Epithelial cell of esophagus (primary cell): ENCODE results near the gene METRNL.
"Not testable (repeated sequence)": the region's sequence is repeated elsewhere in the genome, so short reads cannot be mapped to it uniquely, and the experiment has no call there.

Experiments used
- DNase-seq: peaks from one replicate; pipeline ENCODE4 v3.0.0; 2010; ENCODE audit warnings: low read depth
- H3K4me3 ChIP-seq: 2 replicates; pipeline ENCODE4 v1.5.1; 2011; ENCODE audit warnings: mild to moderate bottlenecking, low read length, control low read depth
- CTCF ChIP-seq: IDR thresholded peaks from 2 replicates; pipeline ENCODE4 v1.5.1; 2011; ENCODE audit warnings: low read depth, mild to moderate bottlenecking, low read length, control low read depth, inconsistent platforms; ENCODE audit not compliant: insufficient read depth; ENCODE audit errors: missing control alignments

The METRNL gene

DNA sequence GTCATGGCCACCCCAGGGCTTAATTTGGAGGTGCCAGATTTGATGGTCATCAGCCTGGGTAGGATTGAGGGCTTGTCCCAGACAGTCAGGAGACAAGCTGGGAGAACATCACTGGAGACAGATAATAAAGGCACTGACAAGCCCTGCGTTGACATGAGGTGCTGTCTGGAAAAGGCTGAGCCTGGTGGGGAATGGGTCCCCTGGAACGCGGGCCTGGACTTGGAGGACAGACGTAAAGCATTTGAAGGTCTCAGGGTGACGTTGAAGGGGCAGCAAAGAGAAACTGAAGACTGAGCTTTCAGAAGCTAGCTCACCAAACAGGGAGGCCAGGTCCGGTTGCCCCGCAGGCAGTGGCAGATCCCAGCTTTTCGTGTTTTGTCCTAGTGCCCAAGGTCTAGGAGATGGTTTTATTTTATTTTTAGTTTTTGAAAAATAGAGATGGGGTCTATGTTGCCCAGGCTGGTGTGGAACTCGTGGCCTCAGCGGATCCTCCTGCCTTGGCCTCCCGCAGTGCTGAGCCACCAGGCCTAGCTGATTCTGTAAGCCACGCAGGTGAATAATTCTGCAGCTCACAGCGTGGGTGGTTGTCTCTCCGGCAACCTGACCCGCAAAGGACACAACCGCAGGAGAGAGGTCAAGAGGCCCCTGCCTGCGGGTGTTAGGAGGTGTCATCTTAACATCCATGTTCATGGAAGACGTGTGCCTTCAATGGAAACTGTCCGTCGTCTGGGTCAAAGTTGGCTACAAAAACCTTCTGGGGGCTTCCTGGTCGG is 37.6 kb downstream of the METRNL start:
- no peak overlapping the region for H3K4me3 ChIP-seq
- TF ChIP-seq CTCF: no peak
- DNase-seq: no peak

DNA sequence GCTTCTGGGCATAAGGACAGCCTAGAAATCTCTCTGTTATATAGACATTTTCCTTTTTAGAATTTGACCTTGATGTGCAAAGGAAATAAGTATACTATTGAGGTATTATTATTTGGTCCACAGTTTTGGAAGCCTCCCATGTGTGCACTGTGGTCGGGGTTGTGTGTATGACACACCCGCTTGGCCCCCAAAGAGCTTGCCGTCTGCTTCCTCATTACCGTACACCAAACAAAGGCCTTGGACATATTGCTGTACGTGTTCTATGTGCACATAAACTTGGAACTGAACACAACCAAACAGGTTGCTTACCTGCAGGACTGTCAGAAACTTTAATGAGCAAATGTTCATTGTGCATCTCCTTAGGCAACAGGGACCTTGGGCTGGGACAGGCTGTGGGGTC is 38.2 kb downstream of the METRNL start:
- no peak for DNase-seq
- TF ChIP-seq CTCF: no peak
- H3K4me3 ChIP-seq: no peak overlapping the region

DNA sequence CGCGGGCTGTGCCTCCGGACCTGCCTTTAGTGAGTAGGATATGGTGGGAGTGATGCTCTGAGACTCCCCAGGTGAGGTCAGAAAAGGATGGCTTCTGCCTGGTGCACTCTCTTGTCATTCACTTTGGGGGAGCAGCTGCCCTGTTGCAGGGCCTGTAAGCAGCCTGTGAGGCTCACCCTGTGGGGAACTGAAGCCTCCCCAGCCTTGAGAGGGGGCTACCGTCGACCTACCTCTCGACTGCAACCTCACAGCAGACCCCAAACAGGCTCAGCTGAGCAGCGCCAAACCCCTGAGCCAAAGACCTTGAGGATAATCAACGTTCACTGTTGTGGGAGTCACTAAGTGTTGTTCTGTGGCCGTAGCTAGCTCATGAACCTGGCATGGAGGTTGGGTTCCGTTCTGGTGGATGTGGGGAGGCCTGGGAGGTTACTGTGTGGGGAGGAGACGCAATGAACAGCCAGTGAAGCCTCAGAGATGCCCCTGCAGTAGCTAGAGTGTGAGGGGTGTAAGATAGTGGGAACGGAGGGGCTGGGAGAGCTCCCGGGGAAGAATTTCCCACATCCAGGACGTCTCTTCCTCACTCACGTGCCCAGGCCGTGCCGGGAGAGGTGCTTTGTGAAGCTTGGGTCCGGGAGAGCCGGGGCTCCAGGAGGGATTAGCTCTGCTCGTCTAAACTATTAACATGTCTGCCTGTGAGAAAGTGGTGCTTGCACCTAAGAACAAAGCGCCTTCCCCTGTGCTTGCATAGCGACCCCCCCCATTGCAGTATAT is 38.8 kb downstream of the METRNL start:
- no peak for DNase-seq
- no peak for TF ChIP-seq CTCF
- H3K4me3 ChIP-seq: no peak overlapping the region

DNA sequence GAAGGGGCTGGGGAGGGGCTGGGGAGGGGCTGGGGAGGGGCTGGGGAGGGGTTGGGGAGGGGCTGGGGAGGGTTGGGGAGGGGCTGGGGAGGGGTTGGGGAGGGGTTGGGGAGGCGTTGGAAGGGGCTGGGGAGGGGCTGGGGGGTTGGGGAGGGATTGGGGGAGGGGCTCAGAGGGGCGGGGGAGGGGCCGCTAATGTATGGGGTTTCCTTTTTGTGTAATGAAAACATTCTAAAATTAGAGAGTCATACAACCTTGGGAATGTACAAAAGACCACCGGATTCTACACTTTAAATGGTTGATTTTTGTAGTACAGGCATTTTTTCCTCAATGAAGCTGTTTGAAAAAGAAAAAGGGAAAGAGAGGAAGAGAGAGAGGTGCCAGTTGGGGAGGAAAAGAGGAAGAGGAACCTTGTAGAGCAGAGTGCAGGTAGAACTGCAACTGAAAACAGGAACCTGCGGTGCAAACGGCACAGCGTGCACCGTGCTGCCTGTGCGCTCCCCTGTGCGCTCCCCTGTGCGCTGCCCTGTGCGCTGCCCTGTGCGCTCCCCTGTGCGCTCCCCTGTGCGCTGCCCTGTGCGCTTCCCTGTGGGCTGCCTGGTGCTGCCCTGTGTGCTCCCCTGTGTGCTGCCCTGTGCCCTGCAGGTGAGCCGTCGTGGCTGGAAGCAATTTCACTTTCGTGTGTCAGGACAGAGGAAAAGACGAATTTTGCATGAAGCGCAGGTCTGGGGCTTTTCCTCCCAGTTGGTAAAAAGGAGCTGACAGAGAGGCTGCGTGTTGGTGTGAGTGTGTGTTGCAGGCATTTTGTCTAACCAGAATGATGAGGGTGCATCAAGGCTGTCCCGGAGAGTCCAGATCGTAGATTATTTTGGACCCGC is 40.8 kb downstream of the METRNL start:
- DNase-seq: no peak
- no peak for TF ChIP-seq CTCF
- no peak overlapping the region for H3K4me3 ChIP-seq

- H3K4me3 ChIP-seq, DNase-seq: not testable (repeated sequence)
Observed at GRCh38 chr17:83121473-83121872, 42.1 kb downstream of the METRNL start.

DNA sequence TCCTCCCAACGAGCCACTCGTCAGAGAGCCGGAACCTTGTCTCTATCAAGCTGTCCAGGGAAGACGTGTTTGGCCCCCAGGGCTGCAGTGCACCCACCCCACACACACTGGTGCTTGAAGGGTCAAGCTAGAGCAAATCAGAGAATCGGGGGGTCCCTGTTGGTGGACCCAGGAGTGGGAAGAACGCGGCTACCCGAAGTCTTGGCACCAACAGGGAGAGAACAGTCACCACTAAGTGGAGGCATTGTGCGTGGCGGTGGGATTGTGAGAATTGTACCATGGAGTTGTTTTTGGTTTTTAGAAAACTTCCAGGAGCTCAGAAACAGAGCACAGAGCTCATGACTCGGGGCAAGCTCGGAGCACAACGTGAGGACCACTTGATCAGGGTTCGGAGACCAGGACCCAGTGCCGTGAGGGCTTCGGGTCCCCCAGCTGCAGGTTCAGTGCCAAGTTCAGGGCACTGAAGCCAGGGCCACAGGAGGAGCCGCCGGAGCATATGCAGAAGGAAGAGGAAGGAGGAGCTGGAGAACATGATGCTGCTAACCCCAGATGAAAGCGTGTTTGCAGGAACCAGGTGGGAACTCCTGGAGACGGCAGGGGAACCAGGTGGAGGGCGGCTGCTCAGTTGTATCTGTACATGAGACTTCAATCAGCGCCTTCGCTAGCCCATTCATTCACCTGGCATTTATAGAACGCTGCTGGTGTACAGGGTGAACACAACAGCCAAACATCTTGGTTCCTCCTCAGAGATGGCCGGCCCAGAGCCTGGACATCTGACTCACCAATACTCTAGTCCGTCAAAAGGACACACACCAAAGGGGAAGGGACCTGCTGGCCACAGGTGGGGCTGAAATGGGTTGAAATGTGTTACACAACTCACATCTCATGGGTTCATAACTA is 42.8 kb downstream of the METRNL start:
- no peak overlapping the region for H3K4me3 ChIP-seq
- no peak for TF ChIP-seq CTCF
- DNase-seq: no peak
